Stimulated activated CD4-positive, alpha-beta T cell treated with anti-CD3 and anti-CD28 coated beads, Interleukin-2, amount 100 ng/mL, for 24 hours (primary cell): ENCODE results near the gene TUBGCP6.
"Not testable (repeated sequence)": the region's sequence is repeated elsewhere in the genome, so short reads cannot be mapped to it uniquely, and the experiment has no call there.

Experiments
- DNase-seq, 2 donors: peaks; one replicate each; pipeline ENCODE4 v3.0.0-alpha.2; 2020

TUBGCP6 gene

DNA sequence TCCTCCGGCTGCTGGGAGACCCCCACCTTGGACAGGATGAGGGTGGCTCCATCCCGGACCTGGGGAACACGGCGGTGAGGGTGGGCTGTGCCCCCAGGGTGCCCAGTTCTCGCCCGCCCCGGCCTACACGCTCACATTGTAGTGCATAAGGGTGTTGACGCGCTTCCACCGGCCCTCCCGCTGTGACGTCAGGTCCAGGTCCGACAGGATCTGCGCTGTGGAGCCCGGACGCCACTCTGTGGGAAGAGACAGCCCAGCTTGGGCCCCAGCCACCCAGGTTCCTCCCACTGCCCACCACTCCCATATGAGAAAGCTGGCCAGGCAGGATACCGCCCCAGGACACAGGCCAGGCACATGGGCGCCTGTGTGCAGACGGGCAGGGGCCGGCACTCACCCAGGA, 33.6 kb upstream of the TUBGCP6 start:
- no peak for DNase-seq

DNA sequence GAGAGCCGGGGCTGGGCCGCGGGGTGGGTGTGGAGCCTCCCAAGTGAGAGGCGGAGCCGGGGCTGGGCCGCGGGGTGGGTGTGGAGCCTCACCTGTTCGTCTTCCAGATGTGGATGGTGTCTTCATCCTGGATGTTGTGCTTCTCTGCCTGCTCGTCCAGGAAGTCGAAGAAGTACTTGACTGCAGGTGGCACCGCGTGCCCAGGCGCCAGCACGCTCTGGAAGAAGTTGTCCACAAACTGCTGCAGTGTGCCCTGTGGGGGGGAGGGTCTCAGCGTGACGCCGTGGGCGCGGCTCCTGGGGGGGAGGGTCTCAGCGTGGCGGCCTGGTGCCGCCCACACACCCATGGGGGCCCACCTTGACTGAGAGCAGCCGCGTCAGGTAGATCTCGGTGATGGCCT, 32.9 kb upstream of the TUBGCP6 start:
- DNase-seq, result no peak

DNA sequence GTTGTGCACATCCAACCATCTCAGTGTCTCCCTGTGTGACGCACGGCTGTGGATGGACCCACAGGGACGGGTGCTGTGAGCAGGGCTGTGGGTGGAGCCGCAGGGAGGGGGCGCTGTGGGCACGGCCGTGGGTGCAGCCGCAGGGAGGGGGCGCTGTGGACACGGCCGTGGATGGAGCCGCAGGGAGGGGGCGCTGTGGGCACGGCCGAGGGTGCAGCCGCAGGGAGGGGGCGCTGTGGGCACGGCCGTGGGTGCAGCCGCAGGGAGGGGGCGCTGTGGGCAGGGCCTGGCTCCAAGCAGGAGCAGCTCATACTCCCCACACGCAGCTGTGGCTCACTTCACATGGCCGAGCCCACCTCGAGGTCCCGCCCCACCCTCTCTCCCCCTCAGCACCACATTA, 31.3 kb upstream of the TUBGCP6 start:
- peak in 1 of 2 donors; percentile 58 for DNase-seq

DNA sequence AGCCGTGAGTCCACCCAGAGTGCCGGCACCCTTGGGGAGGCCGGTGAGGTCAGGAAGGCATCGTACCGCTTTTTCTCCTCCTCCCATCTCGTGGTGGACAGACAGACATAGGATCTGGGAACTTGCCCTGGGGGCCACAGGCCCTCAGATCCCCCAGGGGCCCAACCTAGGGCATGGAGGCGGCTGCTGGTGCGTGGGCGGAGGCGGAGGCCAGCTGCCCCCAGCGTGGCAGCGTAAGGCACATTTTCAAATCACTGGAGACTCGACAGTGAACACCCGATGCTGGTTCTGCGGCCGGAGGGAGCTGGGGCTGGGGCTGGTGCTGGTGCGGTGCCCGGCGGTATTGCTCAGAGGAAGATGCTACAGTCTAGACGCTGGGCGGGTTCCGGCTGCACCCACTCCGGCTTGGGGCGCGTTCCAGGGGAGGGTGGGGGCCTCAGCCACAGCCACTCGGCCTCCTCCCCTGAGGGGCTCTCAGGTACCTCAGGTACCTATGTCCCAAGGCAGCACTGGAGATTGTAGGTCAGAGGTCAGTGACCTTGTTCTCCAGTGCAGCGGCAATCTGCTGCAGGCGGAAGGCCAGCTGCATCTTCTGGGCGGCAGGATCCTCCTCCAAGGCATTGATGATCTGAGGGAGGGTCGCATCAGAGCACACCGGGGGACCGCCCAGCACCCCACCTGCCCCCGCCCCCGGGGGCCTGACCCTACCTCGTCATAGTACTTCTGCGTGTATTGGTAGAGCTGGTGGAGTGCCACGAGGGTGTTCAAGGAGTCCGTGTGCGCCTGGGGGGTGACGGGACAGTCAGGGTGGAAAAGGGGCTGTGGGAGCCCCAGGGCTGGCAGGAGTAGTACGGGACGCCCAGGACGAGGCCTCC, 30.6 kb upstream of the TUBGCP6 start:
- DNase-seq, result no peak

DNA sequence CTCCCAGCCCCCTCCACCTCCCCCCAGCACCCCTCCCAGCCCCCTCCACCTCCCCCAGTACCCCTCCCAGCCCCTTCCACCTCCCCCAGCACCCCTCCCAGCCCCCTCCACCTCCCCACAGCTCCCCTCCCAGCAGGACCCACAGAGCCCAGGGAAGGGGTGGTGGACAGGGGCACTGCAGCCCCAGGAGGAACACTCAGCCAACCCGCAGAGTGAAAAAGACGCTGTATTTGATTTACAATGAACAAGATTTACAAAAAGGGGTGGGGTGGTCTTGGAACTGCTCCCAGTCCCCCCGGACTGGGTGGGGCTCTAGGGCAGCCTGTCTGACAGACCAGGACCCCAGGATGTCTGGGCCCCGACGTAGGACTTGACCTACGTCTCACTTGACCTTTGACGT, 29.9 kb upstream of the TUBGCP6 start:
- DNase-seq, result no peak

DNA sequence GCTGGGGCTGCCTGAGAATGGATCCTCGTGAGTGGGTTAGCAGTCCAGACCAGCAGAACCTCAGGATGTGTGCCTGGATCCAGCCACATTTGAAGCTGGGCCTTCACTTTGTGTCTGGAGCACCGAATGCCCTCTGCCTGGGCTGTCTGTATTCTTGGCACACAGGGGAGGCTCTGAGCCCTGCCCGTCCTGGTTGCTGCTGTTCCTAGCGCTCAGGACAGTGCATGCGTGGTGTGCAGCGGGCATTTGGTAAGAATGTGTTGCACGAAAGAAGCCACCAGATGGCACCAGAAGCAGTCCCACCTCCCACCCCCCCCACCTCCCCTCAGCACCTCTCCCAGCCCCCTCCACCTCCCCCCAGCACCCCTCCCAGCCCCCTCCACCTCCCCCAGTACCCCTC, 29.5 kb upstream of the TUBGCP6 start:
- peak; percentile 53 to 55 for DNase-seq

DNA sequence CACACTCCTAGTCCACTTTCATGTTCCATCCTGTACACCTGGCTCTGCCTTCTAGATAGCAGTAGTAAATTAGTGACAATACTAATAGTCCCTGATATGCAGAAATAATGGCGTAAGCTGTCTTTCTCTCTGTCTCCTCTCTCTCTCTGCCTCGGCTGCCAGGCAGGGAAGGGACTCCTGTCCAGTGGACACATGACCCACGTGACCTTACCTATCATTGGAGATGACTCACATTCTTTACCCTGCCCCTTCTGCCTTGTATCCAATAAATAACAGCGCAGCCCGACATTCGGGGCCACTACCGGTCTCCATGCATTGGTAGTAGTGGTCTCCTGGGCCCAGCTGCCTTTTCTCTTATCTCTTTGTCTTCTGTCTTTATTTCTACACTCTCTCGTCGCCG, 29.0 kb upstream of the TUBGCP6 start:
- not testable (repeated sequence) for DNase-seq

DNA sequence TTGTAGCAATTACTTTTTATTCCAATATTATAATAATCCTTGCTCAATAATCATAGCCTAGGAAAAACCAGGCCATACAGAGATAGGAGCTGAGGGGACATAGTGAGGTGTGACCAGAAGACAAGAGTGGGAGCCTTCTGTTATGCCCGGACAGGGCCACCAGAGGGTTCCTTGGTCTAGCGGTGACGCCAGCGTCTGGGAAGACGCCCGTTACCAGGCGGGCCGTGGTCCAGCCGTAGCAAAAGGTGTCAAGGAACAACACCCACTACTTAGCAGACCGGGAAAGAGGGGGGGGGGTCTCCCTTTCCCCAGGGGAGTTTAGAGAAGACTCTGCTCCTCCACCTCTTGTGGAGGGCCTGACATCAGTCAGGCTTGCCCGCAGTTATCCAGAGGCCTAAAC, 28.5 kb upstream of the TUBGCP6 start:
- not testable (repeated sequence) for DNase-seq

DNA sequence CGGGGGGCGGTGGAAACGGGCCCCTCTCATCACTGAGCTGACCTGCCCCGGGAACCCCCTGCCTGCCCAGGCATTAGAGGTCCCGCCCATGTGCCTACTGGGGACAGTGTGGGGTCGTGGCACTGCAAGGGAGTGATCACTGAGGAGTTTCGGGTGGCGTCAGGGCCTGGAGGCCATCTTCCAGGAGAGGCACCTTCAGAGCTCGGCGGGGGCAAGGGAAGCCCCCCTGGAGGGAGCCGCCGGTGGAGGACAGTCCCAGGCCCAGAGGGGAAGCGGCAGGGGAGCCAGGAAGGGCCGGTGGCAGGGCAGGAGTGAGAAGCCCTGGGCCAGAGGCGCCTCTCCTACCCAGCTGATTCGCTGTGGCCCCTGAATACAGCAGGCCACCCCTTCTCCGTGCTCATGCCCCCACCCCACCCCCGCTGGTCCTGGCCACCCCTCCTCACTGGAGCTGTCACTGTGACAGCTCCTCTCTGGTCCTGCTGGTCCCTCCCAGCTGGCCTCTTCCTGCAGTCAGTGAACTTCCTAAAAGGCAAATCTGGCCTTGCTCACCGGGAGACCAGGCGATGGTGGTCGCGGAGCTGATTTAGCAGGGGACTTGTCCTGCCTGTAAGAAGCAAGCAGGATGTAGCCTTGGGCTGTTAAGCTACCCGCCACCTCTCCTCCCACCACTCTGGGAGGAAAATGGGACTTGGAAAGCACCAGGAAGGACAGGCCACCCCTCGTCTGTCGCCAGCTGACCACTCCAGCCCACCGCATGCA, 27.4 kb upstream of the TUBGCP6 start:
- DNase-seq, result no peak

DNA sequence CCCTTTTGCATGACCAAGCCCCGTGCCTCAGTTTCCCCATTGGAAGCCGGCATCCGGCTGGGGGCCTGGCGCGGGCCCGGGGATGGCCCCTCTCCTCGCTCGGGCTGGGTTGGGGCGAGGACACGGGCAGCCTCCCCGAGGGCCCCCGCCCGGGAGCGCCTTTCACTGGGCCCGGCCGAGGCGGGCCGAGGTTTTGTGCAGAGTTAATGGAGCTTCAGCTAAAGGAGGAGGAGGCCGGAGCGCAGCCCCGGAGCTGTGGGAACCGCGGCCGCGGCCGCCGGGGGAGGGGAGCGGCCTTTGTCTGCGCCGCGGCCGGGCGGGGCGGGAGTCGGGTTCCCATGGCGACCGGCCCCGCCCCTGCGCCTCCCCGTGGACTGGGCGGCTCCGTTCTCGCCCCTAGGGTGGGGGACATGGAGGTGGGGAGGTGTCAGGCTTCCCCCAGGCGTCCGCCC, 26.7 kb upstream of the TUBGCP6 start:
- peak; percentile 63 to 76 for DNase-seq

DNA sequence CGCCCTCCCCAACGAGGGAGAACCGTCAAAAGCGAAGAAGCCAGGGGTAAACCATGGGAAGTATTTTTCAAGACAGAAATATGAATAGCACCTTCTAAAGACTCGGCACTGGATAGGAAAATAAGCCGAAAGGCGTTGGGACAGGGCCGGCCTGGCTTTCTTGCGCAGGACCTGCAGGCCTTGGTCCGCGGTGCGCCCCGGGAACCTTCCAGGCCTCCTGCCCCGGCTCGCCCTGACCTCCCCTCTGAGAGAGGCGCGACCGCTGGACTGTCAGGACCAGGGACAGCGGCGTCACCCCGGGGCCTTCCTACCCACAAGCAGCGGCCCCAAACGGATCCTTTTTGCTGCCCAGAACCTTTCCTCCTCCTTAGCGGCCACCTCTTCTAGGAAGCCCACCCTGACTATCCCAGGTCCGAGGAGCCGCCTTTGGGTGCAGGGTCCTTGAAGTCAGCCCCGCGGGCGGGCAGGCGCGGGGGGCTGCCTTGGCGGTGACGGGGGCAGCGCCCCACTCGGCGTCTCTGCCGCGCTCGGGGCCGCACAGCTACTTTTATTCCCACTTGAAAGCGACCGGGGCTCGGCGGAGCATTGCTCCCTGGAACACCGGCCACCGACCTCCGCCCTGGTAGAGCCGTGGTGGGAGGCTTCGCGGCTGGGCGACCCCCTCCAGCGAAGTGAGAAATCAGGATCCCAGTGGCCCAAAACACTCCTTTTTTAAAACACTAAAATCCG, 26.0 kb upstream of the TUBGCP6 start:
- peak; percentile 73 to 74 for DNase-seq

DNA sequence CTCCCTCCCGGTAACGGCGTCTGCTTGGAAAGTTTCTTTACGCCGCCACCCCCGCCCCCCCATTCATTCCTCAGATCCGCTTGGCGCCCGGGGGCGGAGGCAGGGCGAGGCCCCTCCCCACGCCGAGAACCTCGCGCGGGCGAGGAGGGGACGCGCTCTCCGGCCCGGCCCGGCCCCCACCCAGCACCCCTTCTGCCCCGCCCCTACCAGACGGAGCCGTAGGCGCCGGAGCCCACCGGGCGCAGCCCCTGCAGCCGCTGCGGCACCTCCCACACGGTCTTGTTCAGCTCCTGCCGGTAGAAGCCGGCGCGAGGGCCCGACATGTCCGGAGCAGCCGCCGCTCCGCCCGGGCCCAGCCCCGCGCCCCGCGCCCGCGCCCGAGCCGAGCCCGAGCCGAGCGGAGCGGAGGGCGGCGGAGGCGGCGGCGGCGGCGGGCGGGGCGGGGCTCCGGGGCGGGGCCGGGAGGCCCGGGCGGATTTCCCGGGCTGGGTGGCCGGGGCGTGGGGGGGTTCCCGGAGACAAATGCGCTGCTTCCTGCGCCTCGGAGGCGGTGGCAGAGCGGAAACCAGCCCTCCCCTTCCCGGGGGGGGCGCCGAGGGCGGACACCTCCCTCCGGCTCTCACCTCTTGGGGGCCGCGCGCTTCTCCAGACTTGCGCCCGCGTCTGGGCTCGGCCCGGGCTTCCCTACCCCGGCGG, 25.3 kb upstream of the TUBGCP6 start, which contains the start of gene MAPK11:
TSS of gene MAPK11 (minus strand) at position 411 of the 696 bp plus-strand sequence. CDS start at position 323, 88 bp downstream.
- peak; percentile 74 to 77 for DNase-seq

DNA sequence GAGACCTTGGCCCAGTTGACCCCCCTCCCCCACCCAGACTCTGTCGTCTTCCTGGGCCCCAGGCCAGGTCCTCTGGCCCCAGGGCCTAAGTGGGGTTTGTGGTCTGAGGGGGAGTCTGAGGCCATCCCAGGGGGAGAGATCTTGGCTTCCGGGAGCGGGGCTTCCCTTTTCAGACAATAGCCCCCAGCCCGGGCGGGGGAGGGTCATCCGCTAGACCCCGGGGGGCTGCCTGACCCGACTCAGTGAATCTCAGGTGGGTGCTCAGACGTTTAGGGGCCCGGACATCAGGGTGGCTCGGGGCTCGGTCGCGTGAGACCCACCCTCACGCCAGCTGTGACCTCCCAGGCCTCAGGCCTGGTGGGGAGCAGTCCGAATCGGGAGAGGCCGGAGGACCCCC, 24.7 kb upstream of the TUBGCP6 start:
- no peak for DNase-seq

DNA sequence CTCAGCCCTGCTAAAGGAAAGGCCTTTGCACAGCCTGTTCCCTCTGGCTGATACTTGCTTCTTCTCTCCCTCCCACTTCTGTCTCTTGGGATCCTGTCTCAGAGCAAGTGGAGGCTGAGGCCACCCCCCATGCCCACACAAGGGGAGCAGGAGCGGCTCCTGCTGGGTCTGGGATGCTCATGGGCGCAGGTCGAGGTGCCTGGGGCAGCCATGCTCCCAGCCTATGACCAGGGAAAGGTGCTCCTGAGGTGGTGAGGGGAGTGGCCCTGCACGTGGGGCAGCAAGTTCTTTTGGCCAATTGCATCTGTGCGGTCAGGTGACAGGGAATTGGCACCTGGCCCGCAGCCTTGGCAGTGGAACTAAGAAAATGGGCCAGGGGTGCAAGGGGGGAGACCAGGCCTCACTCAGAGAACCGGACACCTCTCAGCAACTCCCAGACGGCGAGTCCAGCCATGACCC, 23.9 kb upstream of the TUBGCP6 start:
- DNase-seq, result no peak

DNA sequence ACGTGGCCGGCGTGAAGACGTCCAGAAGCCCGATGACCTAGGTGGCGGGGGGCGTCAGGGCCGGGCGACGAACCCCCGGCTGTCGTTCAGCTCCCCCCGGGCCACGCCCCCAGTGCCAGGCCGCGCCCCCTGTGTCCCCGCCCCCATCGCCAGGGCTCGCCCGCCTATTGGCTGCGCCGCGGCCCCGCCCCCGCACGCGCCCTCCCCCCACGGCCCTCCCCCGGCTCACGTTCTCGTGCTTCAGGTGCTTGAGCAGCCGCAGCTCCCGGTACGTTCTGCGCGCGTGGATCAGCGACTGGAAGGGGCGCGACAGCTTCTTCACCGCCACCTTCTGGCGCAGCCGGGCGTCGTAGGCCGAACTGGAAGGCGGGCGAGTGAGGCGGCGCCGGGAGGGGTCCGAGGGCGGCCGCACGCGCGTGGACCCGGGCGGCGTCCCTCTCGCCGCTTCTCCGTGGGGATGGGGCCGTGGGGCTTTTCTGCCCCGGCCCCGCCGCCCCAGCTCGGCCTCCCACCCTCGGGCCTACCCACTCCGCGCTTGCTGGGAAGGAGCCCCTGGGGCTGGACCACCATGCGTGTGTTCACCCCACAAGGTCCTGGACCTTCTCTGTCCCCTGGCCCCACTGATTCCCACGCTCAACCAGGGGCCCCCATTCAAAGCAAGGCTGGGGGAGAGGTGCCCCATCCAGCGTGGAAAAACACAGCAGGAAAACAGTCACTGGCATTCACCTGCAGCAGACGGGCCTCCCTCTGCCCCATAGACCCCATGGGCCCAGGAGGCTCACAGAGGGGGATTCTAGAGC, 23.0 kb upstream of the TUBGCP6 start:
- DNase-seq, result peak; percentile 59 to 68

DNA sequence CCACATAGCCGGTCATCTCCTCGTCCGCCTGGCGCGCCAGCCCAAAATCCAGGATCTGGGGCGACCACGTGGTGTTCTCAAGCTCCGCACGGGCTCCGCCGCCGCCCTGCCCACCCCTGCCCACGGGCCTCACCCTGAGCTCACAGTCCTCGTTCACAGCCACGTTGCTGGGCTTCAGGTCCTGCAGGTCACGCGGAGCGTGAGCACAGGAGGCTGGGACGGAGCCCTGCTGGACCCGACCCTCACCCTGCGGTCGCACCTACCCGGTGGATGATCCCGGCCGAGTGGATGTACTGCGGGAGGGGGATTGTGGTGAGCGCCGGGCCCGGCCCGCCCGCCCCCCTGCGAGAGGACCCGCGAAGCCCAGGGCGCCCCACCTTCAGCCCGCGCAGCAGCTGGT, 22.2 kb upstream of the TUBGCP6 start:
- no peak for DNase-seq

DNA sequence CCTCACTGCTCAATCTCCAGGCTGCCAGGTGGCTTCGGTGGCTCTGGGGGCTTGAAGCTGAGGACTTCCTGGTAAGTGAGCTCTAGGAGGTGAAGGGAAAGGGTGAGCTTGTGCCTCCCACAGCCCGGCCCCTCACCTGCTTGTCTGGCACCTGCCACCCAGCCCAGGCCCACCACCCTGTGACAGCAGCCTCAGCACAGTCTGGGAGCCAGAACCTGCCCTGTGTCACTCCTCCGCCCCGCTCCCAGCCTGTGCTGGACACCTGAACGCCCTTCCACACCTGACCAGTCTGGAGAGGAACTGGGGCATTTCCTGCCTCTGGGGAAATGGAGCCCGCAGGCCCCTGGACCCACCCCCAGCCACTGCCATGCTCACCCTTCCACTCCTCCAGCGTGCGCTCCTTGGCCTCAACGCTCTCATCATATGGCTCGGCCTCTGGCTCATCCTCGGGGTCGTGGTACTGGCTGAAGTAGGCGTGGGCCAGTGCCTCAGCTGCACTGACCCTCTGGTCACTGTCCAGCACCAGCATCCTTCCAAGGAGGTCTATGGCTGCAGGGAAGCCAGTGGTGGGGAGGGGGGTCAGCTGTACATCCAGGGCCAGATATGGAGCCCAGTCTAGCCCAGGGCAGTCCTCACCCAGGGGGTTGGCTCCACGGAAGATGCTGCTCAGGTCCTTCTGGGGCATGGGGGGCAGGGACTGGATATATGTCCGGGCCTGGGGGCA, 20.3 kb upstream of the TUBGCP6 start:
- DNase-seq, result no peak

DNA sequence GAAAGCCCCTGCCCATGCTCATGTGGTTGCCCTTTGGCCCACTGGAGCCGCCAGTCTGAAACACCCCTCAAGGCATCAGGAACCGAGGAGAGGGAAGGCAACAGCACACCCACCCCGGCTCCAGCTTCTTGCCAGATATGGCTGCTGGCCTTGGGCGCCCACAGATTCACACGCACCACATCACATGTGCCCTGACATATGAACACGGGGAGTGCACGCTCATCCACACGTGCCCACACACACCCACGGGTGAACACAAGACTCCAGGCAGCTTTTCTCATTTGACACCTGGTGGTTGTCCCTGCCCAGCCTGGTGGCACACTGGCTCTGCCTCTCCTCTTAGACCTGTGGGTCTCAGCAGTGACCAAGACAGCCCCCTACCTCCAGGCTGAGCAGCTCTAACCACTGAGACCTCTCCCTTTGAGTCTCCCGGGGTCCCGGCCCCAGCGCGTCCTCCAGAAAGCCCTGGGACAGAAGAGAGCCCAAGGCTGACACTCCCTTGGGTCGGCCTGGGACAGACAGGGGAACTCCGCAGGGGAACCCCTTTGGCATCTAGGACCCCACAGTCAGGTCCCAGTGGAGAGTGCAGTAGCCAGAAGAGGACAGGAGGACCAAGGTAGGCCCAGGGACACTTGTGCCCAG, 19.4 kb upstream of the TUBGCP6 start:
- no peak for DNase-seq

DNA sequence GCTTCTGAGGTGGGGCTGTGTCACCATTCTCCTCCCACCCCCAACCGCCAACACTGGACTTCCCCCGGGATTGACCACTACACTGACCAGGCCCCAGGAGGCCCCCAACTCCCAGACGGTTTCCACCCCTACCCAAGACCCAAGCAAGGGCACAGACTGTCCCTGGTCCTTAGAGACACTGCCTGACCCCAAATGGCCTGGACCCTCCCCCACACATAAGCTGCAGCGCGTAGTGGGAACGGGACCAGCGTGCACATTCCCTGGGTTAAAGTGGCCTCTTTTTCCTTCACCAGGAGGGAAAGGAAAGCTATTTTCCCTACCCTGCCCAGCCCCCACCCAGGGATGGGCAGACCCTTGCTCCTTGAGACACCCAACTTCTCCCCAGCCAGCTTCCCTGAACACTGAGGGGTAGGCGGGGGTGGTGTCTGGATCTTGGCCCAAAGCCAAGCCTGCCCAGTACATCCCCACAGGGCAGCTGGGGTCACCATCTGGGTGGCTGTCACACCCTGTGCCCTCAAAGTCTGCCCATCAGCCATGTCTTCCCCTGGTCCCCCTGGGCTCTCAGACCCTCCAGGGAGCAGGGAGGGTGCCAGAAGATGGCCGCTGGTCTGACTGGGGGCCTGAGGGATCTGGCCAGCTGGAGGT, 18.3 kb upstream of the TUBGCP6 start:
- no peak for DNase-seq

DNA sequence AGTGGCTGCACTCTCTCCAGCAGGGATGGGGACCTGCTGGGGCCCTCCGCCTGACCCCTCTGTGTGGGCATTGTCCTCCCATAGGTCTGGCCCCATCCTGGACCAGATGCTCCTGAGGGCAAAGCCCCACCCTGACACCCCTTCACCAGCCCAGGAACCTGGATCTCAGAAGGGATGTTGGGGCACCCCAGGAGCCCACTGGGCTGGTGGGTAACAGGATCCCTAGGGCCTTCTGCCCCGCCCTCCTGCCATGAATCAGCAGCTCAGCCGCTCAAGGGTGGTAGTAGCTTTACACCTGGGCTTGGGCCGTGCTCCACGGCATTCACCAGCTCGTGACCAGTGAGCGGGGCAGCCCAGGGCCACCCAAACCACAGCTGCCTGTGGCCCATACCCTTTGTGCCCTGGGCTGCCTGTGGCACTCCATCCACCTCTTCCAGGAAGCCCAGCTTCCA, 17.7 kb upstream of the TUBGCP6 start:
- peak in 1 of 2 donors; percentile 36 for DNase-seq
